PC-9 (cell line): ENCODE results near the gene KIF5A. TPM values are rescaled to one million over a fixed set of nuclear protein-coding genes. Genes with fewer than 3 reads are reported as not detected.

Experiments
- BruUV-seq: library from RNA; stranded (reverse); fragments of 400-500 nt; replicated peaks from 2 replicates; lab custom pipeline; 2021; lab: Mats Ljungman, UMichigan
- CTCF ChIA-PET: fragments of 300-600 bp; sonication (Branson Sonifier 250); formaldehyde crosslinking; loops from one replicate; lab custom pipeline; 2022; ENCODE audit warnings: antibody characterized with exemption; lab: Charles Lee
- POLR2A ChIA-PET: fragments of 300-600 bp; sonication (Branson Sonifier 250); formaldehyde crosslinking; loops from one replicate; lab custom pipeline; 2022; ENCODE audit warnings: antibody characterized with exemption; ENCODE audit not compliant: unreplicated experiment; lab: Charles Lee
- DNase-seq, 2 experiments: peaks; one replicate each; pipeline versions ENCODE4 v3.0.0 to v3.0.0-alpha.2; 2015 to 2022; ENCODE audit warnings: mixed read lengths in 1 of 2
- H2AFZ ChIP-seq: fragments of 200-600 bp; sonication (generic); 2 replicates; pipeline ENCODE4 v1.8.1; 2017; ENCODE audit warnings: antibody characterized with exemption
- H3F3A ChIP-seq: fragments of 200-600 bp; sonication (generic); 2 replicates; pipeline ENCODE4 v1.8.1; 2017; ENCODE audit warnings: antibody characterized with exemption, mild to moderate bottlenecking, low read depth; ENCODE audit not compliant: insufficient read depth
- H3K27ac ChIP-seq: fragments of 200-600 bp; sonication (generic); 2 replicates; pipeline ENCODE4 v1.6.1; 2016; ENCODE audit warnings: mixed run types
- H3K27me3 ChIP-seq: fragments of 200-600 bp; sonication (generic); 2 replicates; pipeline ENCODE4 v1.6.1; 2016; ENCODE audit warnings: low read depth, mixed run types; ENCODE audit not compliant: insufficient read depth
- H3K36me3 ChIP-seq: fragments of 200-600 bp; sonication (generic); 2 replicates; pipeline ENCODE4 v1.6.1; 2016; ENCODE audit warnings: low read depth, mixed run types
- H3K4me1 ChIP-seq: fragments of 200-600 bp; sonication (generic); replicated peaks from 2 replicates; pipeline ENCODE4 v1.6.1; 2016; ENCODE audit warnings: mixed run types; ENCODE audit not compliant: insufficient read depth
- H3K4me2 ChIP-seq: fragments of 200-600 bp; sonication (generic); 2 replicates; pipeline ENCODE4 v1.6.1; 2017; ENCODE audit warnings: mixed run types
- H3K4me3 ChIP-seq: fragments of 200-600 bp; sonication (generic); 2 replicates; pipeline ENCODE4 v1.6.1; 2016; ENCODE audit warnings: mixed run types
- H3K79me2 ChIP-seq: fragments of 200-600 bp; sonication (generic); 2 replicates; pipeline ENCODE4 v1.6.1; 2017; ENCODE audit warnings: low read depth, mixed run types
- H3K9me2 ChIP-seq: fragments of 200-600 bp; sonication (generic); 2 replicates; pipeline ENCODE4 v1.8.1; 2017; ENCODE audit warnings: mild to moderate bottlenecking; ENCODE audit not compliant: insufficient read depth
- H3K9me3 ChIP-seq: fragments of 200-600 bp; sonication (generic); 2 replicates; pipeline ENCODE4 v1.8.1; 2016; ENCODE audit warnings: low read depth; ENCODE audit not compliant: insufficient read depth
- H4K20me1 ChIP-seq: fragments of 200-600 bp; sonication (generic); 2 replicates; pipeline ENCODE4 v1.8.1; 2017; ENCODE audit not compliant: insufficient read depth
- CTCF ChIP-seq: fragments of 200-600 bp; sonication (generic); conservative IDR thresholded peaks from 2 replicates; pipeline ENCODE4 v1.6.1; 2017; ENCODE audit warnings: mixed run types, antibody characterized with exemption, mild to moderate bottlenecking, moderate library complexity
- EZH2 ChIP-seq: fragments of 200-600 bp; sonication (generic); IDR thresholded peaks from 2 replicates; pipeline ENCODE4 v1.8.0; 2017; ENCODE audit warnings: antibody characterized with exemption, low read depth
- intact Hi-C: fragments of 100-400 bp; cut with micrococcal nuclease; formaldehyde crosslinking; loops from one replicate; pipeline ENCODE4 v1.10.0; 2022; ENCODE audit not compliant: unreplicated experiment
- total RNA-seq: library from RNA; stranded (reverse); gene quantifications from 2 replicates; pipeline ENCODE4 v1.2.3, GENCODE V29; 2021

Gene KIF5A
- total RNA-seq, 1 experiment from 2014 or later: 0.07 TPM

GRCh38 chr12:57631566-57632072, 81.8 kb downstream of the KIF5A start:
- Histone ChIP-seq H3K79me2 (no peaks in the 10 kb centered on the region), H2AFZ (no peak overlapping the region), H3K9me2 (no peaks in the 10 kb centered on the region), H3K4me2 (peak overlapping the region; percentile 90; the same call in 1 of the 2 replicates), H3F3A (no peaks in the 10 kb centered on the region), H3K4me1 (peaks cover 8% of the 10 kb centered on the region; the same call in 1 of the 2 replicates), H3K27ac (no peak overlapping the region), H3K27me3 (no peaks in the 10 kb centered on the region), H3K4me3 (no peak overlapping the region; the same call in 1 of the 2 replicates), H4K20me1 (no peaks in the 10 kb centered on the region), H3K9me3 (no peaks in the 10 kb centered on the region), H3K36me3 (no peaks in the 10 kb centered on the region)
- ChIA-PET POLR2A (no interaction called here), CTCF (no interaction called here)
- DNase-seq: no peak
- TF ChIP-seq EZH2 (no peak), CTCF (no peak)
- no TSS peak for BruUV-seq
- intact Hi-C loops: loop anchor here (5.0 kb wide), 2 partner anchors 61 to 169 kb away; partner anchors contain the start of gene OS9

- peaks cover 8% of the 10 kb centered on the region; the same call in 1 of the 2 replicates for H3K4me1 ChIP-seq
- peak in 1 of 2 experiments; percentile 19 for DNase-seq
- no peaks in the 10 kb centered on the region for H3K79me2 ChIP-seq
- H3K9me3 ChIP-seq: no peaks in the 10 kb centered on the region
- no peaks in the 10 kb centered on the region for H3K27me3 ChIP-seq
- H2AFZ ChIP-seq: peak overlapping the region; percentile 95
- H3K4me2 ChIP-seq: peak overlapping the region; percentile 90
- intact Hi-C loops: loop anchor here (5.0 kb wide), 2 partner anchors 60 to 170 kb away; partner anchors contain the start of gene OS9
- H3K36me3 ChIP-seq: no peaks in the 10 kb centered on the region
- H3K4me3 ChIP-seq: peak overlapping the region; percentile 64
- POLR2A ChIA-PET: no interaction called here
- no peaks in the 10 kb centered on the region for H4K20me1 ChIP-seq
- no peaks in the 10 kb centered on the region for H3F3A ChIP-seq
- TF ChIP-seq EZH2: no peak
- TF ChIP-seq CTCF: no peak
- H3K9me2 ChIP-seq: no peaks in the 10 kb centered on the region
- no peak overlapping the region for H3K27ac ChIP-seq
- BruUV-seq: no TSS peak
- CTCF ChIA-PET: interaction anchor here (0.7 kb wide), 1 partner anchor 114 kb away, joined by 3 read pairs; no protein-coding TSS in a partner anchor
Observed at GRCh38 chr12:57632073-57632957, 82.5 kb downstream of the KIF5A start.

GRCh38 chr12:57632958-57633840, 83.4 kb downstream of the KIF5A start, which contains the start of gene B4GALNT1:
TSS of gene B4GALNT1 (minus strand) at chr12:57633201. CDS start at chr12:57632132, 1,069 bp downstream.
- CTCF ChIA-PET: interaction anchor here (0.7 kb wide), 1 partner anchor 113 kb away, joined by 3 read pairs; no protein-coding TSS in a partner anchor

More at GRCh38 chr12:57632958-57633840, 83.4 kb downstream of the KIF5A start, which contains the start of gene B4GALNT1:
- Histone ChIP-seq H3K4me1 (peaks cover 8% of the 10 kb centered on the region; the same call in 1 of the 2 replicates), H3K36me3 (no peaks in the 10 kb centered on the region), H4K20me1 (no peaks in the 10 kb centered on the region), H3K9me2 (no peaks in the 10 kb centered on the region), H3K9me3 (no peaks in the 10 kb centered on the region), H3K4me3 (peak within 1 kb of the TSS; percentile 64), H3K79me2 (no peaks in the 10 kb centered on the region), H2AFZ (peak within 1 kb of the TSS; percentile 95), H3K4me2 (peak within 1 kb of the TSS; percentile 90), H3K27me3 (no peaks in the 10 kb centered on the region), H3K27ac (no peak within 1 kb of the TSS), H3F3A (no peaks in the 10 kb centered on the region)
- POLR2A ChIA-PET: no interaction called here
- no TSS peak for BruUV-seq
- intact Hi-C loops: loop anchor here (1.0 to 5.0 kb wide), 3 partner anchors 50 to 171 kb away; partner anchors contain the start of gene OS9
- TF ChIP-seq CTCF (peak; percentile 83), EZH2 (no peak)
- peak; percentile 40 to 72 for DNase-seq
